GM23338 (cell line): Measurements from ENCODE around the gene REEP6. TPM values are rescaled to one million over a fixed set of nuclear protein-coding genes. Genes with fewer than 3 reads are reported as not detected.

Experiments
- ATAC-seq: fragments of 200-7000 bp; cut with Tn5 transposase; 3 replicates; pipeline ENCODE4 v1.9.1; 2020
- DNase-seq: peaks from one replicate; pipeline ENCODE4 v3.0.0-alpha.2; 2015; ENCODE audit warnings: low spot score
- H2AFZ ChIP-seq: fragments of 200-600 bp; sonication (generic); 2 replicates; pipeline ENCODE4 v1.8.0; 2016; ENCODE audit warnings: antibody characterized with exemption, mild to moderate bottlenecking, moderate library complexity
- H3F3A ChIP-seq: fragments of 200-600 bp; sonication (generic); replicated peaks from 2 replicates; pipeline ENCODE4 v1.8.0; 2017; ENCODE audit warnings: antibody characterized with exemption, mixed run types, low read depth
- H3K27ac ChIP-seq: fragments of 200-600 bp; sonication (generic); 2 replicates; pipeline ENCODE4 v1.6.1; 2016; ENCODE audit warnings: low read depth
- H3K27me3 ChIP-seq: fragments of 200-600 bp; sonication (generic); 2 replicates; pipeline ENCODE4 v1.8.0; 2016; ENCODE audit warnings: mild to moderate bottlenecking, mixed run types, moderate library complexity; ENCODE audit not compliant: insufficient read depth
- H3K36me3 ChIP-seq: fragments of 200-600 bp; sonication (generic); 2 replicates; pipeline ENCODE4 v1.8.0; 2016; ENCODE audit warnings: mild to moderate bottlenecking; ENCODE audit not compliant: insufficient read depth
- H3K4me1 ChIP-seq: fragments of 200-600 bp; sonication (generic); 2 replicates; pipeline ENCODE4 v1.8.0; 2016; ENCODE audit warnings: mild to moderate bottlenecking, moderate library complexity; ENCODE audit not compliant: insufficient read depth
- H3K4me2 ChIP-seq: fragments of 200-600 bp; sonication (generic); 2 replicates; pipeline ENCODE4 v1.7.1; 2017; ENCODE audit warnings: mixed run types
- H3K4me3 ChIP-seq: fragments of 200-600 bp; sonication (generic); 2 replicates; pipeline ENCODE4 v1.6.1; 2016; ENCODE audit warnings: mixed run types
- H3K79me2 ChIP-seq: fragments of 200-600 bp; sonication (generic); replicated peaks from 2 replicates; pipeline ENCODE4 v1.8.0; 2017; ENCODE audit warnings: mild to moderate bottlenecking; ENCODE audit not compliant: insufficient read depth
- H3K9me2 ChIP-seq: fragments of 200-600 bp; sonication (generic); 2 replicates; pipeline ENCODE4 v1.8.0; 2017; ENCODE audit not compliant: insufficient read depth
- H4K20me1 ChIP-seq: fragments of 200-600 bp; sonication (generic); replicated peaks from 2 replicates; pipeline ENCODE4 v1.8.0; 2017; ENCODE audit warnings: mild to moderate bottlenecking; ENCODE audit not compliant: insufficient read depth
- H3K27ac Mint-ChIP-seq: 2 replicates; pipeline ENCODE4 v1.8.0; 2020; ENCODE audit warnings: inconsistent platforms, mild to moderate bottlenecking, moderate library complexity, mixed read lengths
- H3K27me3 Mint-ChIP-seq: 3 replicates; pipeline ENCODE4 v1.8.0; 2022; ENCODE audit warnings: low read depth, mild to moderate bottlenecking, moderate library complexity, mixed read lengths, inconsistent platforms; ENCODE audit not compliant: insufficient read depth, poor library complexity
- H3K36me3 Mint-ChIP-seq: 3 replicates; pipeline ENCODE4 v1.8.0; 2021; ENCODE audit warnings: low read depth, mild to moderate bottlenecking, inconsistent platforms, moderate library complexity, mixed read lengths
- H3K4me1 Mint-ChIP-seq: 3 replicates; pipeline ENCODE4 v1.8.0; 2020; ENCODE audit warnings: mild to moderate bottlenecking, inconsistent platforms, mixed read lengths
- H3K4me3 Mint-ChIP-seq: 3 replicates; pipeline ENCODE4 v1.8.0; 2021; ENCODE audit warnings: moderate library complexity, mild to moderate bottlenecking, inconsistent platforms, mixed read lengths
- H3K9me3 Mint-ChIP-seq: 3 replicates; pipeline ENCODE4 v1.8.0; 2020; ENCODE audit warnings: moderate library complexity, mild to moderate bottlenecking, inconsistent platforms, mixed read lengths
- CREB1 ChIP-seq: fragments of 250-450 bp; sonication (Bioruptor Pico); IDR thresholded peaks from 2 replicates; pipeline ENCODE4 v1.5.0; 2020; ENCODE audit warnings: low read depth, mild to moderate bottlenecking, moderate library complexity
- EZH2 ChIP-seq: fragments of 200-600 bp; sonication (generic); IDR thresholded peaks from one replicate; pipeline ENCODE4 v1.8.0; 2017; ENCODE audit warnings: antibody characterized with exemption, mild to moderate bottlenecking, low read depth; ENCODE audit not compliant: unreplicated experiment
- EZH2phosphoT487 ChIP-seq: fragments of 200-600 bp; sonication (generic); IDR thresholded peaks from one replicate; pipeline ENCODE4 v1.8.1; 2018; ENCODE audit warnings: antibody characterized with exemption; ENCODE audit not compliant: unreplicated experiment
- JUNB ChIP-seq: IDR thresholded peaks from one replicate; pipeline ENCODE4 v1.6.1; 2016; ENCODE audit warnings: antibody characterized with exemption; ENCODE audit not compliant: unreplicated experiment
- NANOG ChIP-seq: IDR thresholded peaks from 2 replicates; pipeline ENCODE4 v1.6.1; 2016; ENCODE audit warnings: antibody characterized with exemption, borderline replicate concordance
- POLR2AphosphoS5 ChIP-seq: IDR thresholded peaks from 2 replicates; pipeline ENCODE4 v1.6.1; 2016; ENCODE audit warnings: antibody characterized with exemption, low read depth
- STAT1 ChIP-seq: IDR thresholded peaks from one replicate; pipeline ENCODE4 v1.6.1; 2016; ENCODE audit warnings: antibody characterized with exemption; ENCODE audit not compliant: unreplicated experiment
- ZNF114 ChIP-seq: fragments of 250-450 bp; sonication (Bioruptor Pico); IDR thresholded peaks from 2 replicates; pipeline ENCODE4 v1.5.0; 2020; ENCODE audit warnings: mild to moderate bottlenecking, moderate library complexity
- ZNF331 ChIP-seq: fragments of 250-450 bp; sonication (Bioruptor Pico); IDR thresholded peaks from 2 replicates; pipeline ENCODE4 v1.5.0; 2020; ENCODE audit warnings: low read depth, mild to moderate bottlenecking, moderate library complexity
- polyA plus RNA-seq: library from polyadenylated mRNA; unstranded; fragments of >200 nt; fragmentation: Nextera tagmentation; extraction: Ambion mirVana; gene quantifications from 2 replicates; pipeline ENCODE4 v1.2.1, GENCODE V29; 2016
- total RNA-seq: library from RNA; depleted of rRNA; stranded (reverse); fragments of >200 nt; shearing (Covaris generic); gene quantifications from 2 replicates; pipeline ENCODE4 v1.2.3, GENCODE V29; 2014
- TF ChIP-seq, protein P1 (sequence below): IDR thresholded peaks from one replicate; pipeline ENCODE4 v1.6.1; 2018; ENCODE audit warnings: antibody characterized with exemption; ENCODE audit not compliant: unreplicated experiment
- TF ChIP-seq, protein P2 (sequence below), 2 experiments: fragments of 200-600 bp in 1 of 2; sonication (generic) in 1 of 2; conservative IDR thresholded peaks; 2 replicates each; pipeline versions ENCODE4 v1.5.1 to v1.6.1; 2016 to 2017; ENCODE audit warnings: antibody characterized with exemption in 2 of 2, low read depth in 2 of 2, mild to moderate bottlenecking in 2 of 2, moderate library complexity in 1 of 2
- TF ChIP-seq, protein P3 (sequence below): IDR thresholded peaks from 2 replicates; pipeline ENCODE4 v1.6.1; 2016; ENCODE audit warnings: antibody characterized with exemption

REEP6 gene
- total and polyA plus RNA-seq, 2 experiments from 2014 or later = 15.2 to 20.0 TPM

DNA sequence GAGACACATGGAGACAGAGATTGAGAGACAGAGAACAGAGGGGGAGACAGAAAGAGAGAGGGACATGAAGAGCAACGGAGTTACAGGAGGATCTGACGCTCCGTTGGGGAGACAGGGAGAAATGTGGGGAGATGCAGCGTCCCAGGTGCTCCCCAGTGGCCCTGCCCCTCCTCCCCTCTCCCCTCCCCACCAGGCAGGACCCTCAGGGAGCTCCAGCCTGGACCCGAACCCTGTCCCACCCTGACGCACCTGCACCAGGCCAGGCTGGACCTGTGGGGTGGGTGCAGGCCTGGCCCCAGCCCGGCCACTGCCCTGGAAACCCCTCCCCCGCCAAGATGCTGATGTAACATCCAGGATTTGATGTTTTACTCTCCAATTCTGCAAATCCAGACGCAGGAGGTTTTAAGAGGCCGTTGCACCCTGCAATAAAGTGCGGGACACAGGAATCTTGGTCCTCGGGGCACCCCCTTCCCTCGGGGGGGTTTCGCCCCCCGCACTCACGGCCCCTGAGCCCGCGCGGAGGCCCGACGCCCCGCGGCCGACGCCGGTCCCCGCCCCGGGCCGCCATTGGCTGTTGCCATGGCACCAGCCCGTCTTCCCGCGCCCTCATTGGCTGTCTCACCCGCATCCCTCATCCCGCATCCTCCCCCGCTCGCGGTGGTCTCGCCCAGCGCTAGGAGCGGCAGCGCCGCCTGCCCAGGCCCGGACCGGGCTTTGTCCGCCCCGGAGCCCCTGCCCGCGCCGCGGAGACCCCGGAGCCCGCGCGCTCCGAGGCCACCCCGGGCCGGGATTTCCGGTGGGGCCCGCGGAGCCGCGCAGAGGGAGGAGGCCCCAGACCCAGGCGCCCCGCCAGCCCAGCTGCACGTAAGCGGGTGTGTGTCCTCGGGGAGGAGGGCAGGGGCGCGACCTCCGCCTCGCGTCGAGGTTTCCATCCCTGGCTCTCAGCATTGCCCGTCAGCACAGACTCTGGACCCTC is 41.2 kb upstream of the REEP6 start, which contains the start of gene APC2:
Gene APC2, plus strand, starts transcription at position 655 of the 976 bp plus-strand sequence. CDS start 2,881 bp downstream, outside the sequence.
- Mint-ChIP-seq H3K4me1 (peaks cover 35% of the 10 kb centered on the region), H3K27me3 (peaks cover 57% of the 10 kb centered on the region), H3K9me3 (no peaks in the 10 kb centered on the region; the same call in 2 of the 3 replicates), H3K27ac (no peak within 1 kb of the TSS), H3K4me3 (peak within 1 kb of the TSS; percentile 68), H3K36me3 (no peaks in the 10 kb centered on the region; the same call in 2 of the 3 replicates)
- ATAC-seq = peak; percentile 49
- Histone ChIP-seq H3K4me2 (peak within 1 kb of the TSS; percentile 88), H3K27ac (0 out of 2 replicates have a peak within 1 kb of the TSS, but pooled peaks have one; percentile 26), H3K4me1 (peaks cover 23% of the 10 kb centered on the region; the same call in 1 of the 2 replicates), H4K20me1 (no peaks in the 10 kb centered on the region), H3K4me3 (peak within 1 kb of the TSS; percentile 61), H3K79me2 (0 out of 2 replicates have a peak, but pooled peaks cover 3% of the 10 kb centered on the region), H3F3A (peaks cover 18% of the 10 kb centered on the region), H3K36me3 (no peaks in the 10 kb centered on the region), H3K9me2 (no peaks in the 10 kb centered on the region), H2AFZ (peak within 1 kb of the TSS; percentile 87), H3K27me3 (peaks cover 45% of the 10 kb centered on the region)
- TF ChIP-seq, protein P1, sequence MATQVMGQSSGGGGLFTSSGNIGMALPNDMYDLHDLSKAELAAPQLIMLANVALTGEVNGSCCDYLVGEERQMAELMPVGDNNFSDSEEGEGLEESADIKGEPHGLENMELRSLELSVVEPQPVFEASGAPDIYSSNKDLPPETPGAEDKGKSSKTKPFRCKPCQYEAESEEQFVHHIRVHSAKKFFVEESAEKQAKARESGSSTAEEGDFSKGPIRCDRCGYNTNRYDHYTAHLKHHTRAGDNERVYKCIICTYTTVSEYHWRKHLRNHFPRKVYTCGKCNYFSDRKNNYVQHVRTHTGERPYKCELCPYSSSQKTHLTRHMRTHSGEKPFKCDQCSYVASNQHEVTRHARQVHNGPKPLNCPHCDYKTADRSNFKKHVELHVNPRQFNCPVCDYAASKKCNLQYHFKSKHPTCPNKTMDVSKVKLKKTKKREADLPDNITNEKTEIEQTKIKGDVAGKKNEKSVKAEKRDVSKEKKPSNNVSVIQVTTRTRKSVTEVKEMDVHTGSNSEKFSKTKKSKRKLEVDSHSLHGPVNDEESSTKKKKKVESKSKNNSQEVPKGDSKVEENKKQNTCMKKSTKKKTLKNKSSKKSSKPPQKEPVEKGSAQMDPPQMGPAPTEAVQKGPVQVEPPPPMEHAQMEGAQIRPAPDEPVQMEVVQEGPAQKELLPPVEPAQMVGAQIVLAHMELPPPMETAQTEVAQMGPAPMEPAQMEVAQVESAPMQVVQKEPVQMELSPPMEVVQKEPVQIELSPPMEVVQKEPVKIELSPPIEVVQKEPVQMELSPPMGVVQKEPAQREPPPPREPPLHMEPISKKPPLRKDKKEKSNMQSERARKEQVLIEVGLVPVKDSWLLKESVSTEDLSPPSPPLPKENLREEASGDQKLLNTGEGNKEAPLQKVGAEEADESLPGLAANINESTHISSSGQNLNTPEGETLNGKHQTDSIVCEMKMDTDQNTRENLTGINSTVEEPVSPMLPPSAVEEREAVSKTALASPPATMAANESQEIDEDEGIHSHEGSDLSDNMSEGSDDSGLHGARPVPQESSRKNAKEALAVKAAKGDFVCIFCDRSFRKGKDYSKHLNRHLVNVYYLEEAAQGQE = no peak
- TF ChIP-seq CREB1 (CRISPR knock-in tag) (peak; percentile 63), JUNB (no peak), EZH2 (no peak), POLR2AphosphoS5 (peak; percentile 58), STAT1 (no peak)
- DNase-seq = peak; percentile 95

DNA sequence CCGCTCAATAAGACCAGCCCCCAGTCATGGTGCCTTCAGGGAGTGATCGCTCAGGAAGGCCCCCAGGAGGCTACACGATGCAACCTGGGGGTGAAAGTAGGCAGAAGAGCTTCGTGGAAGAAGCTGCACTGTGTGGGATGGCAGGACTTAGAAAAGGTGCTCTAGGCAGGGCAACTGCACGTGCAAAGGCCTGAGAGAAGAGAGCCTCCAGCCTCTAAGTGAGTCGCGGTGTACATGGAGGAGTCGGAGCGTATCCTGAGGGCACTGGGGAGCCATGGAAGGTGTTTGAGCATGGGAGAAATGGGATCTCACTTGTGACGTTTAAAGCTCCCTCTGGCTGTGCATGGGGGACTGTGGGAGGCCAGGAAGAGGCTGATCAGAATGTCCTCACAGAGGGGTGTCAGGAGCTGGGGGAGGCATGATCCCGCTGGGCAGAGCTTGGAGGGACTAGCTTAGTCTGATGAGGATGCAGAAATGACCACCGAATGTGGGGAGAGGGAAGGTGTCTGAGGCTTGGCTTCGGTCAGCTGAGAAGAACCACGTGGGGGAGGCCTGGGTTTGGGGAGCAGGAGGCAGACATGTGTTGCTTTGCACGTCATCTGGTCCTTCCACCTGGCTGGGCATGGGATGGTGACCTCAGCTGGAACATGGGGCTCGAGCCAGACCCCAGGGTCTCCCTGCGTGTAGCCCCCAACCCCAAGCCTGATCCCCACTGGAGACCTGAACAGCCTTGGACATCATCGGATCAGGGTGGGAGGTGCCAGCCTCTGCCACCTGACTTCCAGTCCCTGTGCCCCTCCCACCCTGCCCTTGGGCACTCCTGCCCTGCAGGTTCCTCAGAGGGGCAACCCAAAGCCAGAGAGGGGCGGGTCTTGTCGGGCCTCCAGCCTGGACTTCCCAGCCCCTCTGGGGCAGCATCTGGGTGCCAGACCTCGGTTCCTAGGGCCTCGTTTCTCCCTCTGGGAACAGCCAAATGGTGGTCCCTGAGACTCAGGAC is 39.9 kb upstream of the REEP6 start:
- Histone ChIP-seq H3K4me3 (peak overlapping the region; percentile 61; the same call in 1 of the 2 replicates), H3K36me3 (no peaks in the 10 kb centered on the region), H2AFZ (no peak overlapping the region), H3F3A (peaks cover 21% of the 10 kb centered on the region), H3K27ac (no peak overlapping the region), H3K79me2 (0 out of 2 replicates have a peak, but pooled peaks cover 3% of the 10 kb centered on the region), H4K20me1 (no peaks in the 10 kb centered on the region), H3K4me2 (peak overlapping the region; percentile 88), H3K4me1 (peaks cover 23% of the 10 kb centered on the region; the same call in 1 of the 2 replicates), H3K9me2 (no peaks in the 10 kb centered on the region), H3K27me3 (peaks cover 45% of the 10 kb centered on the region)
- no peak overlapping the region for H3K27ac Mint-ChIP-seq
- ATAC-seq (no peak), DNase-seq (no peak)
- no peaks in the 10 kb centered on the region; the same call in 2 of the 3 replicates for H3K36me3 Mint-ChIP-seq
- no peaks in the 10 kb centered on the region; the same call in 2 of the 3 replicates for H3K9me3 Mint-ChIP-seq
- peak overlapping the region; percentile 68 for H3K4me3 Mint-ChIP-seq
- peaks cover 58% of the 10 kb centered on the region for H3K27me3 Mint-ChIP-seq
- H3K4me1 Mint-ChIP-seq = peaks cover 38% of the 10 kb centered on the region
- no peak for TF ChIP-seq ZNF331 (CRISPR knock-in tag)
- TF ChIP-seq NANOG = no peak
- no peak for TF ChIP-seq STAT1
- TF ChIP-seq CREB1 (CRISPR knock-in tag) = no peak
- no peak for TF ChIP-seq JUNB
- TF ChIP-seq, protein P2, sequence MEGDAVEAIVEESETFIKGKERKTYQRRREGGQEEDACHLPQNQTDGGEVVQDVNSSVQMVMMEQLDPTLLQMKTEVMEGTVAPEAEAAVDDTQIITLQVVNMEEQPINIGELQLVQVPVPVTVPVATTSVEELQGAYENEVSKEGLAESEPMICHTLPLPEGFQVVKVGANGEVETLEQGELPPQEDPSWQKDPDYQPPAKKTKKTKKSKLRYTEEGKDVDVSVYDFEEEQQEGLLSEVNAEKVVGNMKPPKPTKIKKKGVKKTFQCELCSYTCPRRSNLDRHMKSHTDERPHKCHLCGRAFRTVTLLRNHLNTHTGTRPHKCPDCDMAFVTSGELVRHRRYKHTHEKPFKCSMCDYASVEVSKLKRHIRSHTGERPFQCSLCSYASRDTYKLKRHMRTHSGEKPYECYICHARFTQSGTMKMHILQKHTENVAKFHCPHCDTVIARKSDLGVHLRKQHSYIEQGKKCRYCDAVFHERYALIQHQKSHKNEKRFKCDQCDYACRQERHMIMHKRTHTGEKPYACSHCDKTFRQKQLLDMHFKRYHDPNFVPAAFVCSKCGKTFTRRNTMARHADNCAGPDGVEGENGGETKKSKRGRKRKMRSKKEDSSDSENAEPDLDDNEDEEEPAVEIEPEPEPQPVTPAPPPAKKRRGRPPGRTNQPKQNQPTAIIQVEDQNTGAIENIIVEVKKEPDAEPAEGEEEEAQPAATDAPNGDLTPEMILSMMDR (conservative IDR thresholded peaks at IDR 0.05; ENCODE audit: low read depth in 2 of 2) = no peak
- no peak for TF ChIP-seq EZH2
- TF ChIP-seq, protein P3, sequence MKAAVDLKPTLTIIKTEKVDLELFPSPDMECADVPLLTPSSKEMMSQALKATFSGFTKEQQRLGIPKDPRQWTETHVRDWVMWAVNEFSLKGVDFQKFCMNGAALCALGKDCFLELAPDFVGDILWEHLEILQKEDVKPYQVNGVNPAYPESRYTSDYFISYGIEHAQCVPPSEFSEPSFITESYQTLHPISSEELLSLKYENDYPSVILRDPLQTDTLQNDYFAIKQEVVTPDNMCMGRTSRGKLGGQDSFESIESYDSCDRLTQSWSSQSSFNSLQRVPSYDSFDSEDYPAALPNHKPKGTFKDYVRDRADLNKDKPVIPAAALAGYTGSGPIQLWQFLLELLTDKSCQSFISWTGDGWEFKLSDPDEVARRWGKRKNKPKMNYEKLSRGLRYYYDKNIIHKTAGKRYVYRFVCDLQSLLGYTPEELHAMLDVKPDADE = no peak
- no peak for TF ChIP-seq EZH2phosphoT487
- no peak for TF ChIP-seq ZNF114
